OCI-LY7 (cell line): ENCODE data around the gene PPA1.

Experiments used
- EZH2phosphoT487 ChIP-seq: fragments of 200-600 bp; sonication (generic); IDR thresholded peaks from 2 replicates; pipeline ENCODE4 v1.6.1; 2018; ENCODE audit warnings: low read depth, borderline replicate concordance, mild to moderate bottlenecking, mixed run types, antibody characterized with exemption, low read length, moderate library complexity, mixed read lengths
- TF ChIP-seq, protein P1 (sequence below): fragments of 200-600 bp; sonication (generic); conservative IDR thresholded peaks from 2 replicates; pipeline ENCODE4 v1.5.1; 2014; ENCODE audit warnings: mild to moderate bottlenecking, antibody characterized with exemption, low read length, moderate library complexity, mixed read lengths

GRCh38 chr10:70280099-70280498, 46.9 kb upstream of the PPA1 start:
- TF ChIP-seq, protein P1, sequence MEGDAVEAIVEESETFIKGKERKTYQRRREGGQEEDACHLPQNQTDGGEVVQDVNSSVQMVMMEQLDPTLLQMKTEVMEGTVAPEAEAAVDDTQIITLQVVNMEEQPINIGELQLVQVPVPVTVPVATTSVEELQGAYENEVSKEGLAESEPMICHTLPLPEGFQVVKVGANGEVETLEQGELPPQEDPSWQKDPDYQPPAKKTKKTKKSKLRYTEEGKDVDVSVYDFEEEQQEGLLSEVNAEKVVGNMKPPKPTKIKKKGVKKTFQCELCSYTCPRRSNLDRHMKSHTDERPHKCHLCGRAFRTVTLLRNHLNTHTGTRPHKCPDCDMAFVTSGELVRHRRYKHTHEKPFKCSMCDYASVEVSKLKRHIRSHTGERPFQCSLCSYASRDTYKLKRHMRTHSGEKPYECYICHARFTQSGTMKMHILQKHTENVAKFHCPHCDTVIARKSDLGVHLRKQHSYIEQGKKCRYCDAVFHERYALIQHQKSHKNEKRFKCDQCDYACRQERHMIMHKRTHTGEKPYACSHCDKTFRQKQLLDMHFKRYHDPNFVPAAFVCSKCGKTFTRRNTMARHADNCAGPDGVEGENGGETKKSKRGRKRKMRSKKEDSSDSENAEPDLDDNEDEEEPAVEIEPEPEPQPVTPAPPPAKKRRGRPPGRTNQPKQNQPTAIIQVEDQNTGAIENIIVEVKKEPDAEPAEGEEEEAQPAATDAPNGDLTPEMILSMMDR: no peak
- TF ChIP-seq EZH2phosphoT487: no peak
